PC-3 (cell line): ENCODE results near the gene LYL1. TPM values are rescaled to one million over a fixed set of nuclear protein-coding genes. Genes with fewer than 3 reads are reported as not detected.

Experiments
- ATAC-seq: fragments of 200-7000 bp; cut with Tn5 transposase; 2 replicates; pipeline ENCODE4 v1.9.1; 2020; ENCODE audit warnings: mild to moderate bottlenecking, moderate library complexity
- BruUV-seq: library from RNA; stranded (reverse); fragments of 400-500 nt; replicated peaks from 2 replicates; lab custom pipeline; 2021; lab: Mats Ljungman, UMichigan
- CTCF ChIA-PET: fragments of 300-600 bp; sonication (Branson Sonifier 250); formaldehyde crosslinking; loops from one replicate; lab custom pipeline; 2022; ENCODE audit warnings: antibody characterized with exemption; lab: Charles Lee
- POLR2A ChIA-PET: fragments of 300-600 bp; sonication (Branson Sonifier 250); formaldehyde crosslinking; loops from one replicate; lab custom pipeline; 2022; ENCODE audit warnings: antibody characterized with exemption; ENCODE audit not compliant: unreplicated experiment; lab: Charles Lee
- DNase-seq: peaks from one replicate; pipeline ENCODE4 v3.0.0-alpha.2; 2015
- H2AFZ ChIP-seq: fragments of 300-600 bp; sonication (generic); 2 replicates; pipeline ENCODE4 v1.6.0; 2016; ENCODE audit warnings: antibody characterized with exemption, low read length
- H3F3A ChIP-seq: fragments of 300-600 bp; sonication (generic); one replicate; pipeline ENCODE4 v1.6.0; 2017; ENCODE audit warnings: antibody characterized with exemption, low read length, control low read depth, mild to moderate bottlenecking; ENCODE audit not compliant: unreplicated experiment
- H3K27ac ChIP-seq: fragments of 300-600 bp; sonication (generic); 2 replicates; pipeline ENCODE4 v1.5.1; 2016; ENCODE audit warnings: mild to moderate bottlenecking, low read length
- H3K27me3 ChIP-seq: fragments of 300-600 bp; sonication (generic); 2 replicates; pipeline ENCODE4 v1.6.1; 2016; ENCODE audit warnings: low read length, mixed read lengths
- H3K36me3 ChIP-seq: fragments of 300-600 bp; sonication (generic); 2 replicates; pipeline ENCODE4 v1.6.1; 2016; ENCODE audit warnings: low read depth, mixed run types, low read length, mixed read lengths
- H3K4me1 ChIP-seq: fragments of 300-600 bp; sonication (generic); 2 replicates; pipeline ENCODE4 v1.5.1; 2016; ENCODE audit warnings: low read length; ENCODE audit not compliant: insufficient read depth
- H3K4me2 ChIP-seq: fragments of 300-600 bp; sonication (generic); 2 replicates; pipeline ENCODE4 v1.6.0; 2016; ENCODE audit warnings: low read length
- H3K4me3 ChIP-seq: fragments of 300-600 bp; sonication (generic); 2 replicates; pipeline ENCODE4 v1.5.1; 2016; ENCODE audit warnings: mild to moderate bottlenecking, low read length, mixed read lengths
- H3K79me2 ChIP-seq: fragments of 300-600 bp; sonication (generic); 2 replicates; pipeline ENCODE4 v1.6.1; 2017; ENCODE audit warnings: low read length, mixed read lengths
- H3K9ac ChIP-seq: fragments of 300-600 bp; sonication (generic); 2 replicates; pipeline ENCODE4 v1.6.0; 2016; ENCODE audit warnings: mild to moderate bottlenecking, low read length
- H3K9me2 ChIP-seq: fragments of 300-600 bp; sonication (generic); replicated peaks from 2 replicates; pipeline ENCODE4 v1.6.1; 2016; ENCODE audit warnings: mixed run types, low read length, mixed read lengths
- H3K9me3 ChIP-seq: fragments of 300-600 bp; sonication (generic); 2 replicates; pipeline ENCODE4 v1.6.1; 2016; ENCODE audit warnings: low read length, mixed read lengths
- H4K20me1 ChIP-seq: fragments of 300-600 bp; sonication (generic); 2 replicates; pipeline ENCODE4 v1.6.1; 2016; ENCODE audit warnings: low read length, mixed read lengths
- EZH2 ChIP-seq: fragments of 300-600 bp; sonication (generic); IDR thresholded peaks from one replicate; pipeline ENCODE4 v1.6.1; 2017; ENCODE audit warnings: antibody characterized with exemption, mild to moderate bottlenecking, low read length; ENCODE audit not compliant: unreplicated experiment
- EZH2phosphoT487 ChIP-seq: fragments of 300-600 bp; sonication (generic); IDR thresholded peaks from 2 replicates; pipeline ENCODE4 v1.6.1; 2018; ENCODE audit warnings: mild to moderate bottlenecking, antibody characterized with exemption, low read length, borderline replicate concordance
- intact Hi-C: fragments of 100-400 bp; cut with micrococcal nuclease; formaldehyde crosslinking; loops from 2 replicates; pipeline ENCODE4 v1.9.0; 2023
- total RNA-seq: library from RNA; depleted of rRNA; stranded (reverse); fragments of >200 nt; gene quantifications from 2 replicates; pipeline ENCODE4 v1.2.3, GENCODE V29; 2014
- TF ChIP-seq, protein P1 (sequence below): fragments of 300-600 bp; sonication (generic); conservative IDR thresholded peaks from 2 replicates; pipeline ENCODE4 v1.5.1; 2017; ENCODE audit warnings: antibody characterized with exemption, low read depth, mild to moderate bottlenecking, low read length

The LYL1 gene
- total RNA-seq, 1 experiment from 2014 or later, result 3.3 TPM

DNA sequence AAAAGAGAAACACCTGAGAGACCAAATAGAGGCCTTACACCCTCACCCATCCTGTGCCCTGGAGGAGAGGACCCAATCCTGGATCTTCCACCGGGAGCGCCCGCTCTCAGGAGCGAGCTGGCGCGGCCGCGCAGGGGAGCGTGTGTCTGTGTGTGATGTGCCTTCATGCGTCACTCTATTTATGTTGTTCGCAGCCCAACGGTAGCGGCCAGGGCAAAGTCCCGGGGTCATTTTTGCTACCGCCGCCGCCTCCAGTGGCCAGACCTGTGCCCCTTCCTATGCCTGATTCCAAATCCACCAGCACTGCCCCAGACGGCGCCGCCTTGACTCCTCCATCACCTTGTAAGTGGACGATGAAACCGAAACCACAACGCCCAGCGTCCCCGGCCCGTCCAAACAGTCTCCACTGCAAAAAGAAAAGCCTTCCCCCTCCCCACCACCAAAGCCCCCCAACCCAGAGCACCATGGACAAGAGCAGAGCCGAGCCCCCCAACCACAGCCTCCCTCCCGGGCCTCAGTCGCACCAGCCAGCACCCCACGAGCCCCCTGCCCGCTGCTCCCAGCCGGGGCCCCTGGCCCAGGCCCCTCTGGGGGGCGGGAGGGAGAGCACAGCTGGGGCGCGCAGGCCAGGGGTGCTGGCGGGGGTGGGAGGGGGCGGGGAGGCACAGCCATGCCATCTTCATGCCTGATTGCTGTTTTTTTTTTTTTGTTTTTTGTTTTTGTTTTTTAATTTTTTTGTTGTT lies 14.7 kb downstream of the LYL1 start:
- TF ChIP-seq EZH2phosphoT487, result no peak
- TF ChIP-seq EZH2, result no peak
- TF ChIP-seq, protein P1, sequence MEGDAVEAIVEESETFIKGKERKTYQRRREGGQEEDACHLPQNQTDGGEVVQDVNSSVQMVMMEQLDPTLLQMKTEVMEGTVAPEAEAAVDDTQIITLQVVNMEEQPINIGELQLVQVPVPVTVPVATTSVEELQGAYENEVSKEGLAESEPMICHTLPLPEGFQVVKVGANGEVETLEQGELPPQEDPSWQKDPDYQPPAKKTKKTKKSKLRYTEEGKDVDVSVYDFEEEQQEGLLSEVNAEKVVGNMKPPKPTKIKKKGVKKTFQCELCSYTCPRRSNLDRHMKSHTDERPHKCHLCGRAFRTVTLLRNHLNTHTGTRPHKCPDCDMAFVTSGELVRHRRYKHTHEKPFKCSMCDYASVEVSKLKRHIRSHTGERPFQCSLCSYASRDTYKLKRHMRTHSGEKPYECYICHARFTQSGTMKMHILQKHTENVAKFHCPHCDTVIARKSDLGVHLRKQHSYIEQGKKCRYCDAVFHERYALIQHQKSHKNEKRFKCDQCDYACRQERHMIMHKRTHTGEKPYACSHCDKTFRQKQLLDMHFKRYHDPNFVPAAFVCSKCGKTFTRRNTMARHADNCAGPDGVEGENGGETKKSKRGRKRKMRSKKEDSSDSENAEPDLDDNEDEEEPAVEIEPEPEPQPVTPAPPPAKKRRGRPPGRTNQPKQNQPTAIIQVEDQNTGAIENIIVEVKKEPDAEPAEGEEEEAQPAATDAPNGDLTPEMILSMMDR, result no peak
- ATAC-seq (no peak), DNase-seq (no peak)
- H3K9me2 ChIP-seq, result no peaks in the 10 kb centered on the region
- no peaks in the 10 kb centered on the region for H3K9me3 ChIP-seq
- no peak overlapping the region for H2AFZ ChIP-seq
- ChIA-PET POLR2A (no interaction called here), CTCF (no interaction called here)
- no peaks in the 10 kb centered on the region for H3K79me2 ChIP-seq
- no TSS peak for BruUV-seq
- no peak overlapping the region for H3K4me3 ChIP-seq
- H3K9ac ChIP-seq, result no peak overlapping the region
- H3K36me3 ChIP-seq, result peaks cover 9% of the 10 kb centered on the region; the same call in 1 of the 2 replicates
- no peaks in the 10 kb centered on the region for H4K20me1 ChIP-seq
- H3K27me3 ChIP-seq, result no peaks in the 10 kb centered on the region
- no peak overlapping the region for H3K27ac ChIP-seq
- no peak overlapping the region for H3K4me2 ChIP-seq
- intact Hi-C loops, result no loop called here
- H3F3A ChIP-seq, result no peaks in the 10 kb centered on the region
- H3K4me1 ChIP-seq, result no peaks in the 10 kb centered on the region

DNA sequence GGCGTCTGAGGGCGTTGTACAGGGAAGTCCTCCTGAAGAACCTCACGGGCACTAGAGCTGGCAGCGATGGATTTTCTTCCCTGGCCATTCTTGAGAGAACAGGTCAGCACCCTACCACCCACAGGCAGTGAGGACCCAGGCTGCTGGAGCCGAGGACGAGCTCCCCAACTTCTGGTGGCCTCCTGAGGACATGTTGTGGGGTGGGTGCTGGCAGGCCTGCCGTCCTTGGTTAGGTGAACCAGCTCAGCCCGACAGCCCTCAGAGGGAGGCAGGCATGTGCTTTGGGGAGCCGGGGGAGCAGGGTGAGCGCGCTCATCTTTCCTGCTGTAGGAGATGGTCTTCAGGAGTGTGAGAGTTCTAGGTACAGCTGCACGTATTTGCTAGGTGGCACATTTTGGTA lies 15.4 kb downstream of the LYL1 start:
- Histone ChIP-seq H3K9me3 (no peaks in the 10 kb centered on the region), H3K79me2 (no peaks in the 10 kb centered on the region), H3K27ac (no peak overlapping the region), H2AFZ (no peak overlapping the region), H3K9ac (no peak overlapping the region), H3K4me2 (no peak overlapping the region), H3K9me2 (no peaks in the 10 kb centered on the region), H3F3A (no peaks in the 10 kb centered on the region), H3K4me1 (no peaks in the 10 kb centered on the region), H3K27me3 (no peaks in the 10 kb centered on the region), H3K4me3 (no peak overlapping the region), H4K20me1 (no peaks in the 10 kb centered on the region), H3K36me3 (peaks cover 11% of the 10 kb centered on the region; the same call in 1 of the 2 replicates)
- no peak for TF ChIP-seq EZH2
- TF ChIP-seq, protein P1, result no peak
- TF ChIP-seq EZH2phosphoT487, result no peak
- BruUV-seq, result no TSS peak
- CTCF ChIA-PET, result no interaction called here
- intact Hi-C loops, result no loop called here
- ATAC-seq, result no peak
- POLR2A ChIA-PET, result no interaction called here
- no peak for DNase-seq

DNA sequence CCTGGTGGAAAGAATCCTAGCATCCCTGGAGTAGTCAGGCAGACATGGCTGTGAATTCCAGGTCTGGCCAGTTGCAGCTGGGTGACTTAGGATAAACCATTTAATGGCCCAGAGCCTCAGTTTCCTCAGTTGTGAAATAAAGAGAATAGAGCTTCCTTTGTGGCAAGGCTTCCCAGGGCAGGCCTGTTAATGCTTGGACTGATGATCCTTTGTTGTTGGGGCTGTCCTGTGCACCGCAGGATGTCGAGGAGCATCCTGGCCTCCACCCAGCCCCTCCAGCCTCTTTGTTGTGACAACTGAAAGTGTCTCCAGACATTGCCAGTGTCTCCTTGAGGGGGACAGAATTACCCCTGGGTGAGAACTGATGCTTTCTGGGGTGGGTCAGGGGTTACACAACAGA lies 16.3 kb downstream of the LYL1 start:
- no peak overlapping the region for H3K9ac ChIP-seq
- ATAC-seq (no peak), DNase-seq (no peak)
- TF ChIP-seq, protein P1, result no peak
- TF ChIP-seq EZH2phosphoT487 (no peak), EZH2 (no peak)
- peaks cover 18% of the 10 kb centered on the region; the same call in 1 of the 2 replicates for H3K36me3 ChIP-seq
- H3K79me2 ChIP-seq, result no peaks in the 10 kb centered on the region
- no peak overlapping the region for H3K27ac ChIP-seq
- no peaks in the 10 kb centered on the region for H3K27me3 ChIP-seq
- CTCF ChIA-PET, result no interaction called here
- H4K20me1 ChIP-seq, result no peaks in the 10 kb centered on the region
- no peak overlapping the region for H3K4me3 ChIP-seq
- no peaks in the 10 kb centered on the region for H3F3A ChIP-seq
- BruUV-seq, result no TSS peak
- no peak overlapping the region for H3K4me2 ChIP-seq
- intact Hi-C loops, result no loop called here
- no peaks in the 10 kb centered on the region for H3K9me3 ChIP-seq
- H3K4me1 ChIP-seq, result no peaks in the 10 kb centered on the region
- no peaks in the 10 kb centered on the region for H3K9me2 ChIP-seq
- no peak overlapping the region for H2AFZ ChIP-seq
- POLR2A ChIA-PET, result no interaction called here
